Ramos (cell line): ENCODE data around the gene LAMTOR2.

Experiments used
- in situ Hi-C: fragments of 300-500 bp; cut with MboI; formaldehyde crosslinking; loops from one replicate; pipeline ENCODE4 v1.14.3; 2022; ENCODE audit warnings: low sequenced_read_pairs; ENCODE audit not compliant: unreplicated experiment

The LAMTOR2 gene

DNA sequence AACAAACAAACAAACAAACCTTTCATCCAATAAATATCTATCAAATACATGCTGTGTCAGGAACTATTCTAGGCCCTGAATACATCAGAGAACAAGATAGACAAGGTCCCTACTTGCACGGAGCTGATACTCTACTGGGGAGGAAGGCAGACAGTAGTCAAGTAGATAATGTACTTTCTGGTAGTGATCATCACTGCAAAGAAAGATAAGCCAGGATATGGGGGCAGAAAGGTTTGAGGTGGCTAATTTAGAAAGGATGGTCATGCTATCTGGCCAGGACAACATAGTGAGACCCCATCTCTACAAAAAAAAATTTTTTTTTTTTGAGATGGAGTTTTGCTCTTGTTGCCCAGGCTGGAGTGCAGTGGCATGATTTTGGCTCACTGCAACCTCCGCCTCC lies 37.0 kb downstream of the LAMTOR2 start:
- in situ Hi-C loops, result loop anchor here (5.0 to 10.0 kb wide), 2 partner anchors 41 to 353 kb away; no protein-coding TSS in a partner anchor

DNA sequence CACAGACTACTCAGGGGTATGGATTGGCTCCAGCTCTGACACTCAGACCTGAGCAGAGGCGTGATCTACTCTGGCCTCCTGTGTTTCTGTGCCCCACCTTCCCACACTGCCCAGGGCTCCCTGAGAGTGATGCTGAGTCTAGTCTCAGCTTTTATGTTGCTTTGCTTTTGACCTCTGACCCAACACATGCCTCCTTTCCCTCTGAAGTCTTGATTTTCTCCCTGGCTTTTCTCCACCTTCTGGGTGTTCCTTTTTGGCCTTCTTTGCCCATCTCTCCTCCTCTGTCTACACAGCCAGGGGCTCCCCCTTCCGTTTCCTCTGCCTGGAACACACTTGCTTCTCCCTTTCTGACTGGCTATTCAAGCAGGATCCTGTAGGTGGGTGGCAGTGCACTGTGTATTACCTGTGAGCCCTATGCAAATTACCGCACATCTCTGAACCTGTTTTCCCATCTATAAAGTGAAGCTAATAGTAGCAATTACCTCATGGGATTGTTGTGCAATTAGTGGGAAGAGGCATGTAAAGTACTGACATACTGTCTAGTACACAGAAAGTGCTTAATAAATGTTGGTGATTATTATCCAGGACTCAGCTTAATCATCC lies 41.4 kb downstream of the LAMTOR2 start:
- in situ Hi-C loops, result loop anchor here (10.0 kb wide), 1 partner anchor 349 kb away; no protein-coding TSS in a partner anchor

DNA sequence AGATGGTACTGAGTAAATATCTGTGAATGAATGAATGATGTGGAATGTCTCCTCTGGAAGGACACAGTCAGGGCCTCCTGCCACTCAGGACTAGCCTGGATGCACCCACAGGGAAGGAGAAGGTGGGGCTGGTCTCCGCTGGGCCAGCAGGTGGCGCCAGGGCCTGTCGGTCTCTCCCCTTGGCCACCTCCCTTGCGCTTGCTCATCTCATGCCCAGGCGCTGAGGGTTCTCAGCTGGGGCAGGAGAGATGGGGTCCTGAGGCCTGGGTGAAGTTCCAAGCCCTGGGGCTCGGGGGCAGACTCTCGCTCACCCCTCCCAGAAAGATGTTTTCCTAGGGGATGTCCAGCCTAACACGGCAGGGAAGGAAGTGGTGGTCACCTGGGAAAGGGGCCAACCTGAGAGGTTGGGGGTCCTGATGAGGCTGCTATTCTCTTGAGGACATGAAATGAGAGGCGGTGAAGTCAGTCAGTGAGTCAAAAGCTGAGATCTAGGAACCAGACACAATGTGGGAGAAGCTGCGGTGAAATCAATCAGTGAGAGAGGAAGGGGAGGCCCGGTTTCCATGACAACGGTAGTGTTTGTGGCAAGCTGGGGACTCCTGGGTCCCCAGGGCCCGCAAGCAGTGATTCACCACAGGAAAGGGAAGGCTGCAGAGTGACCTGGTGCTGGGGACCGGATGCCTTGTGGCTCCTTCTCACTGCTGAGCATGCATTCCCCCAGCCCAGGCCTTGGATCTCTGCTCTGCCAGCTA lies 42.2 kb downstream of the LAMTOR2 start:
- in situ Hi-C loops, result loop anchor here (10.0 kb wide), 1 partner anchor 348 kb away; no protein-coding TSS in a partner anchor

DNA sequence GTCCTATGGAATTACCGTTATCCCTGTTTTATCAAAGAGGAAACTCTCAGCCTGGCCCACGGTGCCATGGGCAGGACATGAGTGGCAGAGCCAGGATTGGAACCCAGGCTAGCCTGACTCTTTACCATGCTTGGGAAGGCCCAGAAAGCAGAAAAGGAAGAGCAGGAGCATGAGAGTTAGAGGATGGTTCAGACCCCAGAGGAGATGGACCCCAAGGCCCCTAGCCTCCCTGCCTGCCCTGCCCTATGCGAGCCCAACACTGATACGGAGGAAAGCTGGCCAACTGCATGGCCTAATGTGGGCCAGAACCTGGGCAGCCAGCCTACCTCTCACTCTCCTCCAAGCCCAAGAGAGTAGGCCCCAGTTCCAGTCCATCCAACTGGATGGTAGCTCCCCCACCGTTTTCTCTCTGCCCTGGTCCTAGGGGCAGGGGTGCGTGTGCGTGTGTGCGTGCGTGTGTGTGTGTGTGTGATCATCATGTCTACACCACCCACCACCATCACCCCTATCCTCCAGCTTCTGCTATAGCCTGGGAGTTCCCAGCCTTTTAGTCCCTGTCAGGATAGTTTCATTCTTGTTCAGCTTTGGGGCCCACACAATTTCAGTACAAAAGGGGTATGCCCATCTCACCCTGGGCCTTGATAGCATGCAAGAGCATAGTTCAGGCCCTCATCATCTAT lies 43.1 kb downstream of the LAMTOR2 start:
- in situ Hi-C loops, result loop anchor here (10.0 kb wide), 1 partner anchor 347 kb away; no protein-coding TSS in a partner anchor

DNA sequence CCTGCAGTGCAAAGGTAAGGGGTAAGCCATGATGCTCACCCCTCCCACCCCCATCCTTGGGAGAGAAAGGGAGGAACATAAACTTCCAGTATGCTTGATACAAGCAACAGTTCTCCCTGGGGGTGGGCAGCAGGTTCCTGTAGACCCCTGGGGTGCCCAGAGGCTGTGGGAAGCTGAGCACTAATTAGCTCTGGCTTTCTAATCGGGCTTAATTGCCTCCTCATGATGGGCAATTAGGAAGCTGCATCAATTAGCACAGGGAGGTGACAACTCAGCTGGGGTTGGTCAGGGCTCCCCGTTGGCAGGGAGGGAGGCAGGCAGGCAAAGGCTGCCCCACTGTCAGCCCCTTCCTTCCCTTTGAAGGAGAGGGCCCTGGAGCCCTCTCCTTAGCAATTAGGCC lies 44.2 kb downstream of the LAMTOR2 start:
- in situ Hi-C loops, result loop anchor here (10.0 kb wide), 1 partner anchor 346 kb away; no protein-coding TSS in a partner anchor

DNA sequence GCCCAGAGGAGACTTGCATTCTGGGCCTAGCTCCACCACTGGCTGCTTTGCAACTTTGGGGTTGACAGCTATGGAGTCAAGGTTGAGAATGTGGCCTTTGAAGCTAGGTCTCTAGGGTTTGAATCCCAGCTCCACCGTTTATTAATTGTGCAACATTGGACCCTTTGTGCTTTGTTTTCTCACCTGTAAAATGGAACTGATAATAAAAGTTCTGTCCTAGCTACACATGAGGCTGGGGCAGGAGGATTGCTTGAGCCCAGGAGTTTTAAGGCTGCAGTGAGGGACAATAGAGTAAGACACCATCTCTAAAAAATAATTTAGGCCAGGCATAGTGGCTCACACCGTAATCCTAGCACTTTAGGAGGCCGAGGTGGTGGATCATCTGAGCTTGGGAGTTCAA lies 44.7 kb downstream of the LAMTOR2 start:
- in situ Hi-C loops, result loop anchor here (10.0 kb wide), 1 partner anchor 346 kb away; no protein-coding TSS in a partner anchor

DNA sequence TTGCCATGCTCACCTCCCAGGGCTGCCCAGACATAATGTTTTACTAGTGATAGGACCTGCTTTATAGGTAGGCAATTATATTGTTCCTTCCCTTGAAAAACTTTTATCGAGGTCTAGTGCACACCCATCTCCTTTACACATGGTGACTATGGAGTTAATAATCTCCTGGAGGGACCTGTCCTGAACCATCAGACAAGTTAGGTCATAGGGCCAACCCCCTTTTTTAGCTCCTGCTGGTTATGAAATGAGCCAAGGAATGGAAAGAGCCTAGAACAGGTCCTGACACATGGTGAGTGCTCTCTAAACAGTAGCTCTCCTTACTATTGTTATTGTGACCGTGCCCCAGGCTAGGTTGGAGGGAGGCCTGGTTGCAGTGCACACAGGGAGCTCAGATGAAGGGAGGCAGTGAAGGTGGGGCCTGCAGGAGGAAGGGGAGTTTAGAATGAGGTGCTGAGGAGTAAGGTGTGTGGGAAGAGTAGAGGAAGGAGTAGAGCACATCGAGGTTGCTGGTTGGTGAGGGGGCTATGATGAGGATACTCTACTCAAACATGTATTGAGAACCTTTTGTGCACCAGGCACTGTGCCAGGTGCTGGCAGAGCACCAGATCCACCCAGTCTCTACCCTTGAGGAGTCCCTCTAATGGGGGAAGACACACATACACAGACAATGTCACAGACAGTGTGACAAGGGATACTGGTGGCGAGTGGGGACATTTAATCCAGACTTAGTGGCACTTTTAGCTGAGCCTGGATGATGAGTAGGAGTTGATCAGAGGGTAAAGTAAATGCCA lies 45.8 kb downstream of the LAMTOR2 start:
- in situ Hi-C loops, result no loop called here

DNA sequence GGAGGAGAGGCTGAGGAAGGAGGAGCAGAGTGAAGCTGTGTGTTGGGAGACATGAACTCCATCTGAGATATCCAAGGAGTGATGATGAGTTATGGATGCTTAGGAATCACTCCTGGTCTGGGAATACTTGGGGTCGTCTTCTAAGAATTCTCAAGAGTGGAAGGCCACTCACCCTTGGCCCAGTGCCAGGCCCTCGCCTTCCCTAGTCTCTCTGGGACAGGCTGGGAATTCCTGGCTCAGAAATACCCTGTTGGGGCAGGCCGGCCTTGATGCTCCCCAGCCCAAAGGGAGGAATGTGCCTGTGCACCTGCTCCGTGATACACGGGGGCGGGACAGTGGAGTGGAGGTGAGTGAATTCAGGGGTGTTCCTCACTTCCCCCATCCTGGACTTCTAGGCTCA lies 47.3 kb downstream of the LAMTOR2 start:
- in situ Hi-C loops, result no loop called here

DNA sequence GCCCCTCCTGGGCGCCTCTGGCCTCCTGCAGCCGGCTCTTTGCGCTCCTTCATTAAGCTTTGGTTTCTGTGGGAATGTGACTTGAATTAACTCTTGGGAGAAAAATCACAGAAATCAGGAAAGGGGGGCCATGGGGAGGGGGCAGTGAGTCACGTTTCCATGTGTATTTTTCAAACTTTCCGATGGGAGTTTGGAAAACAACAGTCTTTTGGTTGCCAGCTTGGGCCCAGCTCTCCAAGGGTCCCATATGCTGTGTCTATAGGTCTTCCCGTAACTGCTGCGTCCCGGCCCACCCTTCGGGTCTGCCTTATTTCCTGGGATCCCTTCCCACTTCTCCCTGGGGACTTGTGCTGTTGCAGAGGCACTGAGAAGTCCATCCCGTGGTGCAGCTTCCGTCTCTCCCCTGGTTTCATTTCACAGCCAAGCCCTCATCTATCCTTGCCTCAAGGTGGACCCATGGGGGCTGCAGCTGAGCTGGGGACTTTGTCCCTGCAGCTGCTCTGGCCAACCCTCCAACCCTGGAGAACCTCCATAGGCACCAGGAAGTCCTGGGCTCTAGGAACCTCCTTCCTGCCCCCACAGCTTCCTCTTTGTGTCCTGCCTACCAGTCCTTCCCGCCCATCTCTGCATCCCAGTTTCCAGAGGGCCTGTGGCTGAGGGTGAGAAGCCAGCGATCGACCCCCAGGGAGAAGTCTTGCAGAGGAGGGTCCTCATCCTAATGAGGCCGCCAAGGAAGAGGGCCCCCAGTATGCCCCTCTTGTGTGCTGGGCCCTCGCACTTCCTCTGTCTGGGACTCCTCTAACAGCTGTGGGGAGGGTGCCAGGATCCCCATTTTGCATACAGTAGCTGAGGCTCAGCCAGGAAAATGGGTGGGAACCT lies 48.3 kb downstream of the LAMTOR2 start:
- in situ Hi-C loops, result no loop called here

DNA sequence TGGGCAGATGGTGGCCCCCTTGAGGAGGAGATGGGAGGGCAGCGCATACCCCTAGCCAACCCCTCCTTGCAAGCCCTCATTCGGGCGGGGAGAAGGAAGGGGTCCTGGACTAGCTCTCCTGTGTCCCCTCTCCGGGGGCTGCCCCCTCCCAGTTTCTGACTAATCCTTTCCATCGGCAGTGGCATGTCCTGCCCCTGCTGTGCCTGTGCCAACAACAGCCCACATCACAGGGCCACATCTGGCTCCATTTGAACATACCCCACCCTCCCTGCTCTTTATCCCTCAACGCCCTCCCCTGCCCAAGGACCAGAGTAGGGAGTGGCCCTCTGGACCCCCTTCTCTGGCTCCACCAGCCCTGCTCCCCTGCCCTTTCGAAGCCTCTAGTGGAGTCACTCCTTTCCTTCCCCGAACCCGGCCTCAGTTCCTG lies 49.0 kb downstream of the LAMTOR2 start:
- in situ Hi-C loops, result no loop called here

DNA sequence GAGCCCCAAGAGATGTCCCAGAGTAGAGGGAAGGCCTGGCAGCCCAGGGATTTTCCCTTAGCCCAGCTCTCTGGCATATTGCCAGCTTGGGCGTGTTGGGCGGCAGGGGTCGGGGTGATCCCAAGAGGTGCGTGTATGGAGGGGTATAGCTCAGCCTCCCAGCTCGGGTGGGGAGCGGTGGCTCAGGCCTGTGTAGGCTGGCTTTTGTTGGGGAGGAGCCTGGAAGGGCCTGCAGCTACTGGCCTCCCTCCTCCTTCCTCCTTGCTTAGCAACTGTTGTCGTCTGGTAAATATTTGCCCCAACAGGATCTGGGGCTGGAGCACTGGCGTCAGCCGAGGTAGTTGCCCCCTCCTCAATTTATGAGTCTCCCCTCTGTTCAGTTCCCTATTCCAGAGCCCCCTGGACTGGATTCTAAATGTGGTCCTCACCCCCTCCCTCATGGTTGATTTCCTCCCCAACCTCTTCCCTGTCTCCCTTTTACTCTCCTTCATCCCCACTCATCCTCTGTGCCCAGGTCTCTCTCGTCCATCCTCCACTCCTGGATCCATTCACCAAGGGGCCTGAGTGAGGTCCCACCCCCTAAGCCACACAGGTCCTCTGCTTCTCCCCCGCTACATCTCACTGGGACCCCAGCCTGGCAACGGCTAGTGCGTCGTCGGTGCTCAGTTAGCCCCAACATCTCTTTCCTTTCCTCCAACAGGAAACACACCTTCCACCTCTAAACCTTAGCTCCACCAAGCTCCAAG lies 49.7 kb downstream of the LAMTOR2 start:
- in situ Hi-C loops, result no loop called here

DNA sequence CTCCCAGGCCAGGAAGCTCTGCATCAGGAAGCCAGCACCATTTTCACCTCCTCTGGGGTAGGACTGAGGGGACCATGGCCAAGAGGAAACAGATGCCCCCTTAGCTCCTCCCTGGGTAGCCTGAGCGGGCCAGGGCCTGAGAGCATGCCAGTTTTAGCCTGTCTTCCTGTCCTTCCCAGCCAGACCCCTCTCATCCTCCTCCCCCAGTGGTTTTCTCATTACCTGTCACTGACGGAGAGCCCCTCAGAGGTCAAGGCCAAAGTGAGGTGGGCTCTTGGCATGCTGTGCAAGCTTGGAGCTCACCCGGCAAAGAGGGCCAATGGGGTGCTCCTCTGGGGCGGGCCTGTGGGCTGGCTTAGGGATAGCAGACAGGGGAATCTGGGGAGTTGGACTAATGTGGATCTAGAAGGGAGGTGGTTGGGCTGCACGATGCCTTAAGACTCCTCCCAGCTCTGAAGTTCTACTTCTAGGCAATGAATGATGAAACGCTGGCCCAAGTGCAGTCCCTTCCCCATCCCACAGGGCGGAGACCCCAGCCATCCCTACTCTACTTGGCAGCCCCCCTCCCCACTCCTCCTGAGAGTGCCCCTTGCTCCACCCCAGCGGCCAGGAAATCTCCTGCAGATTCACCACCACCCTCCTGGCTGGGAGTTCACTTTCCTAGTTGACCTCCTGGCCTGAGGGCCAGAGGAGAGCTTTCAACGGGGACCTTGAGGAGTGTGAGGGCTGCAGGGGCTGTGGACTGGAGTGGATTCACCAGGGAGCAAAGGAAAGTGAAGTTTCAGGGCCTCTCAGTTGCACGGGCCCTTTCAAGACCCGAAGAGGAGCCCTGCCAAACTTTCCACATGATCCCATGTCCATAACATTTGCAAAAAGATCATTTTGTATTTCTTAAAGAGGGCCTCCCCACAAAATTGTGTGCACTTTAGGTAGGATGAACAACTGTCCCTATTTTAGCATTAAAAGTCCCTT lies 50.6 kb downstream of the LAMTOR2 start:
- in situ Hi-C loops, result no loop called here

DNA sequence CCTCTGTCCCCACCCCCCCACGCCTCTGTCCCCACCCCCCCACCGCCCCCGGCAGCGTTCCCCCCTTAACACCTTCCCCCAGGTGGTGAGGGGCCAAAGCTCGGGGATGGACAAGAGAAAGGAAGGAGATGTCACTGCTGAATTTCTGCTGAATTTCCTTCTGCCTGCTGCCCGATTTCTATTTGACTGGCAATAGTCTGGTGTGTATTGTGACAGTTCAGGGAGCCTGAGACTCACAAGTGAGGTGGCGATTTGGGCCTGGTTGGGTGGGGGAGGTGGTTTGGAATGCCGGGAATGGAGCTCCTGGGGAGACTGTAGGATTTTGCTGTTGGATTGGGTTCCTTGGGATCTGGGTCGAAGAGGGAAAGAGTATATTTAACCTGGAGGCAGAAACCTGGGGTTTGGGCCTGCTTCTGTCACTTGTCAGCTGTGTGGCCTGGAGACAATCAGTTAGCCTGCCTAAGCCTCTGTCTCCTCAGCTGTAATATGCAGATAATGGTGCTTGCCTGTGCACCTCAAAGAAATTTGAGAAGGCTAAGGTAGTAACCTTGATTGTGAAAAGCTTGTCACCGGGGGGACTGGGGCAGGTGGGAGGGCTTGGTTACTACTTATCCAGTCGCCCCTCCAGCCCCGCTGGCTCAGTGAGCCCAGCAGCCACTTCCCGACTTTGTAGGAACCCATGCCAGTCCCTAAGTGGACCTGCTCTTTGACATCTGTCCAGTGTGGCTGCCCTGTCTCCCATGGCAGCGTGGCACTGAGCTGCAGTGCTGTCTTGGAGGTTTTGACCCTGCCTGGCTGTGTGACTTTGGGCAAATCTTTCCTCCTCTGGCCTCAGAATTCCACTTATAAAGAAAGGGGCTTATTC lies 52.3 kb downstream of the LAMTOR2 start:
- in situ Hi-C loops, result no loop called here

DNA sequence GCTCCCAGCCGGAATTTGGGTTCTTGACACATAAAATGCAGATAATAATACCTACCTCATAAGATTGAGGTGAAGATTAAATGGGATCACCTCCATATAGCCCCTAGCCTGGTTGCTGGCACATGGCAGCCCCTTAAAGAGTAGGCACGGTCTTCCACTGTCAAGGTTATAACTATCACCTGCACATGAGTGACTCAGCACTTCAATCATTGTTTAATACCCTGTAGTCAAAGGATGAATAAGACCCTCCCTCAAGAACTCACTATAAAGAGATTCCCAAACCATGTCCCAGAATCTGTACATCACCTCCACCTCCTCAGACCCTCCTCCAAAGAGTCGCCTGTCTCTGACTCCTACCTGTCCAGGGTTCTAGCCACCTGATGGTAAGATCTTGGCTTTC lies 53.5 kb downstream of the LAMTOR2 start:
- in situ Hi-C loops, result no loop called here
